Measurements from ENCODE around the gene ARFGAP1. TPM values are rescaled to one million over a fixed set of nuclear protein-coding genes. Genes with fewer than 3 reads are reported as not detected.

ARFGAP1 gene
- total RNA-seq, 1 donor from 2014 or later, result 220 TPM

GRCh38 chr20:63233924-63234323 is 38.7 kb upstream of the ARFGAP1 start:
- no peak overlapping the region for H3K4me3 Mint-ChIP-seq (ENCODE audit: unreplicated experiment)
- H3K36me3 Mint-ChIP-seq (ENCODE audit: low read depth, unreplicated experiment), result no peaks in the 10 kb centered on the region

GRCh38 chr20:63234693-63235398 is 37.8 kb upstream of the ARFGAP1 start:
- Mint-ChIP-seq H3K36me3 (ENCODE audit: low read depth, unreplicated experiment) (no peaks in the 10 kb centered on the region), H3K4me3 (ENCODE audit: unreplicated experiment) (no peak overlapping the region), H3K4me1 (ENCODE audit: low read depth, unreplicated experiment) (peaks cover 34% of the 10 kb centered on the region), H3K9me3 (ENCODE audit: unreplicated experiment) (no peaks in the 10 kb centered on the region), H3K27me3 (ENCODE audit: low read depth, unreplicated experiment) (no peaks in the 10 kb centered on the region), H3K27ac (ENCODE audit: unreplicated experiment) (peak overlapping the region; percentile 98)
- Histone ChIP-seq H3K27ac (ENCODE audit: low read depth, low read length) (no peak overlapping the region), H3K4me1 (ENCODE audit: insufficient read depth, low read length) (peaks cover 43% of the 10 kb centered on the region), H3K9ac (ENCODE audit: low read length) (peak overlapping the region; percentile 35), H2AFZ (ENCODE audit: low read depth, low read length) (no peak overlapping the region), H3K9me3 (ENCODE audit: insufficient read depth, low read depth, low read length) (no peaks in the 10 kb centered on the region), H3K27me3 (ENCODE audit: insufficient read depth, low read length) (no peaks in the 10 kb centered on the region), H3K79me2 (ENCODE audit: insufficient read depth, low read length) (no peaks in the 10 kb centered on the region), H3K4me2 (ENCODE audit: low read length) (no peak overlapping the region), H3K36me3 (ENCODE audit: insufficient read depth, low read length) (no peaks in the 10 kb centered on the region), H4K20me1 (ENCODE audit: insufficient read depth, low read length) (no peaks in the 10 kb centered on the region), H3K4me3 (ENCODE audit: insufficient read depth, low read depth, low read length) (no peak overlapping the region)
- TF ChIP-seq EZH2 (IDR thresholded peaks at IDR 0.05; ENCODE audit: insufficient read depth, low read length), result no peak
- TF ChIP-seq, protein P1, sequence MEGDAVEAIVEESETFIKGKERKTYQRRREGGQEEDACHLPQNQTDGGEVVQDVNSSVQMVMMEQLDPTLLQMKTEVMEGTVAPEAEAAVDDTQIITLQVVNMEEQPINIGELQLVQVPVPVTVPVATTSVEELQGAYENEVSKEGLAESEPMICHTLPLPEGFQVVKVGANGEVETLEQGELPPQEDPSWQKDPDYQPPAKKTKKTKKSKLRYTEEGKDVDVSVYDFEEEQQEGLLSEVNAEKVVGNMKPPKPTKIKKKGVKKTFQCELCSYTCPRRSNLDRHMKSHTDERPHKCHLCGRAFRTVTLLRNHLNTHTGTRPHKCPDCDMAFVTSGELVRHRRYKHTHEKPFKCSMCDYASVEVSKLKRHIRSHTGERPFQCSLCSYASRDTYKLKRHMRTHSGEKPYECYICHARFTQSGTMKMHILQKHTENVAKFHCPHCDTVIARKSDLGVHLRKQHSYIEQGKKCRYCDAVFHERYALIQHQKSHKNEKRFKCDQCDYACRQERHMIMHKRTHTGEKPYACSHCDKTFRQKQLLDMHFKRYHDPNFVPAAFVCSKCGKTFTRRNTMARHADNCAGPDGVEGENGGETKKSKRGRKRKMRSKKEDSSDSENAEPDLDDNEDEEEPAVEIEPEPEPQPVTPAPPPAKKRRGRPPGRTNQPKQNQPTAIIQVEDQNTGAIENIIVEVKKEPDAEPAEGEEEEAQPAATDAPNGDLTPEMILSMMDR (IDR thresholded peaks at IDR 0.05; ENCODE audit: insufficient read depth, low read depth, low read length), result peak; percentile 15
- FAIRE-seq (no peak), DNase-seq (ENCODE audit: low read depth) (no peak)

More at GRCh38 chr20:63233924-63234323, 38.7 kb upstream of the ARFGAP1 start:
- Histone ChIP-seq H3K27me3 (ENCODE audit: insufficient read depth, low read length) (no peaks in the 10 kb centered on the region), H4K20me1 (ENCODE audit: insufficient read depth, low read length) (no peaks in the 10 kb centered on the region), H3K9me3 (ENCODE audit: insufficient read depth, low read depth, low read length) (no peaks in the 10 kb centered on the region), H3K4me1 (ENCODE audit: insufficient read depth, low read length) (peaks cover 43% of the 10 kb centered on the region), H3K79me2 (ENCODE audit: insufficient read depth, low read length) (no peaks in the 10 kb centered on the region), H3K27ac (ENCODE audit: low read depth, low read length) (peak overlapping the region; percentile 97), H3K9ac (ENCODE audit: low read length) (no peak overlapping the region), H3K4me3 (ENCODE audit: insufficient read depth, low read depth, low read length) (no peak overlapping the region), H2AFZ (ENCODE audit: low read depth, low read length) (no peak overlapping the region), H3K4me2 (ENCODE audit: low read length) (no peak overlapping the region), H3K36me3 (ENCODE audit: insufficient read depth, low read length) (no peaks in the 10 kb centered on the region)
- H3K4me1 Mint-ChIP-seq (ENCODE audit: low read depth, unreplicated experiment), result peaks cover 41% of the 10 kb centered on the region
- FAIRE-seq, result no peak
- H3K27me3 Mint-ChIP-seq (ENCODE audit: low read depth, unreplicated experiment), result no peaks in the 10 kb centered on the region
- H3K9me3 Mint-ChIP-seq (ENCODE audit: unreplicated experiment), result no peaks in the 10 kb centered on the region
- H3K27ac Mint-ChIP-seq (ENCODE audit: unreplicated experiment), result peak overlapping the region; percentile 98
- no peak for DNase-seq (ENCODE audit: low read depth)
- TF ChIP-seq, protein P1 (IDR thresholded peaks at IDR 0.05; ENCODE audit: insufficient read depth, low read depth, low read length), result no peak

DNA sequence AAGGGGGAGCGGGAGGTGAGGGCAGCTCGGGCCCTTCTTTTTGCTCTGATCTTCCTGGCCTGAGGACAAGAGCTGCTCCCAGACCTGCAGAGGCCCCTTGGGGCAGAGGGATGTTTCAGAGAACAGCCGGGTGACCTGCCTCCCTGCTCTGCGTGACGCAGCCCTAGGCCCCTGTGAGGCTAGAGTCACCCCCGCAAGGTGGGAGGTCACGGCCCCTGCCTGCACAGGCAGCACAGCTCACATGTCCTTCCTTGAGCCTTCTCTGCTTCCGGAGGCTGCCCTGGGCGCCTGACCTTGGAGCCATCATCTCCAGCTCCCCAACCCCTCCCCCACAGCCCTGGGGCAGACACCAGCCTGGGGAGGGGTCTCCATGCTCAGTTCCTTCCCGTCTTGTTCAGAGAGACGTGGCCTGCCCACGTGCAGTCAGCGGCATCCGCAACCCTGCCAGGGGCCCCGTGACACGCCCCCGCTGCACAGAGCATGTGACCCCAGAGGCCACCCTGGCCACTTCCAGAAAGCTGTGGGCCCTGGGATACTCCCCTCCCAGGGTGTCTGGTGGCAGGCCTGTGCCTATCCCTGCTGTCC is 37.1 kb upstream of the ARFGAP1 start, which contains the start of gene BIRC7:
Gene BIRC7 (plus strand): TSS at position 507 of the 585 bp plus-strand sequence. CDS start 192 bp downstream, outside the sequence.
- Histone ChIP-seq H3K4me2 (ENCODE audit: low read length) (no peak within 1 kb of the TSS), H2AFZ (ENCODE audit: low read depth, low read length) (no peak within 1 kb of the TSS), H4K20me1 (ENCODE audit: insufficient read depth, low read length) (no peaks in the 10 kb centered on the region), H3K4me1 (ENCODE audit: insufficient read depth, low read length) (peaks cover 38% of the 10 kb centered on the region), H3K36me3 (ENCODE audit: insufficient read depth, low read length) (no peaks in the 10 kb centered on the region), H3K27ac (ENCODE audit: low read depth, low read length) (no peak within 1 kb of the TSS), H3K9ac (ENCODE audit: low read length) (peak within 1 kb of the TSS; percentile 35), H3K9me3 (ENCODE audit: insufficient read depth, low read depth, low read length) (no peaks in the 10 kb centered on the region), H3K27me3 (ENCODE audit: insufficient read depth, low read length) (no peaks in the 10 kb centered on the region), H3K4me3 (ENCODE audit: insufficient read depth, low read depth, low read length) (no peak within 1 kb of the TSS), H3K79me2 (ENCODE audit: insufficient read depth, low read length) (no peaks in the 10 kb centered on the region)
- no peak for FAIRE-seq
- TF ChIP-seq EZH2 (IDR thresholded peaks at IDR 0.05; ENCODE audit: insufficient read depth, low read length), result no peak
- TF ChIP-seq, protein P1 (IDR thresholded peaks at IDR 0.05; ENCODE audit: insufficient read depth, low read depth, low read length), result no peak
- no peak within 1 kb of the TSS for H3K4me3 Mint-ChIP-seq (ENCODE audit: unreplicated experiment)
- no peaks in the 10 kb centered on the region for H3K27me3 Mint-ChIP-seq (ENCODE audit: low read depth, unreplicated experiment)
- H3K9me3 Mint-ChIP-seq (ENCODE audit: unreplicated experiment), result no peaks in the 10 kb centered on the region
- H3K27ac Mint-ChIP-seq (ENCODE audit: unreplicated experiment), result peak within 1 kb of the TSS; percentile 98
- peaks cover 27% of the 10 kb centered on the region for H3K4me1 Mint-ChIP-seq (ENCODE audit: low read depth, unreplicated experiment)
- no peak for DNase-seq (ENCODE audit: low read depth)
- H3K36me3 Mint-ChIP-seq (ENCODE audit: low read depth, unreplicated experiment), result no peaks in the 10 kb centered on the region
